GM23338 (cell line): Measurements from ENCODE around the gene BRD9. TPM values are rescaled to one million over a fixed set of nuclear protein-coding genes. Genes with fewer than 3 reads are reported as not detected.

ENCODE experiments used
- ATAC-seq: fragments of 200-7000 bp; cut with Tn5 transposase; 3 replicates; pipeline ENCODE4 v1.9.1; 2020
- DNase-seq: peaks from one replicate; pipeline ENCODE4 v3.0.0-alpha.2; 2015; ENCODE audit warnings: low spot score
- H2AFZ ChIP-seq: fragments of 200-600 bp; sonication (generic); 2 replicates; pipeline ENCODE4 v1.8.0; 2016; ENCODE audit warnings: antibody characterized with exemption, mild to moderate bottlenecking, moderate library complexity
- H3F3A ChIP-seq: fragments of 200-600 bp; sonication (generic); replicated peaks from 2 replicates; pipeline ENCODE4 v1.8.0; 2017; ENCODE audit warnings: antibody characterized with exemption, mixed run types, low read depth
- H3K27ac ChIP-seq: fragments of 200-600 bp; sonication (generic); 2 replicates; pipeline ENCODE4 v1.6.1; 2016; ENCODE audit warnings: low read depth
- H3K27me3 ChIP-seq: fragments of 200-600 bp; sonication (generic); 2 replicates; pipeline ENCODE4 v1.8.0; 2016; ENCODE audit warnings: mild to moderate bottlenecking, mixed run types, moderate library complexity; ENCODE audit not compliant: insufficient read depth
- H3K36me3 ChIP-seq: fragments of 200-600 bp; sonication (generic); 2 replicates; pipeline ENCODE4 v1.8.0; 2016; ENCODE audit warnings: mild to moderate bottlenecking; ENCODE audit not compliant: insufficient read depth
- H3K4me1 ChIP-seq: fragments of 200-600 bp; sonication (generic); 2 replicates; pipeline ENCODE4 v1.8.0; 2016; ENCODE audit warnings: mild to moderate bottlenecking, moderate library complexity; ENCODE audit not compliant: insufficient read depth
- H3K4me2 ChIP-seq: fragments of 200-600 bp; sonication (generic); 2 replicates; pipeline ENCODE4 v1.7.1; 2017; ENCODE audit warnings: mixed run types
- H3K4me3 ChIP-seq: fragments of 200-600 bp; sonication (generic); 2 replicates; pipeline ENCODE4 v1.6.1; 2016; ENCODE audit warnings: mixed run types
- H3K79me2 ChIP-seq: fragments of 200-600 bp; sonication (generic); replicated peaks from 2 replicates; pipeline ENCODE4 v1.8.0; 2017; ENCODE audit warnings: mild to moderate bottlenecking; ENCODE audit not compliant: insufficient read depth
- H3K9me2 ChIP-seq: fragments of 200-600 bp; sonication (generic); 2 replicates; pipeline ENCODE4 v1.8.0; 2017; ENCODE audit not compliant: insufficient read depth
- H4K20me1 ChIP-seq: fragments of 200-600 bp; sonication (generic); replicated peaks from 2 replicates; pipeline ENCODE4 v1.8.0; 2017; ENCODE audit warnings: mild to moderate bottlenecking; ENCODE audit not compliant: insufficient read depth
- H3K27ac Mint-ChIP-seq: 2 replicates; pipeline ENCODE4 v1.8.0; 2020; ENCODE audit warnings: inconsistent platforms, mild to moderate bottlenecking, moderate library complexity, mixed read lengths
- H3K27me3 Mint-ChIP-seq: 3 replicates; pipeline ENCODE4 v1.8.0; 2022; ENCODE audit warnings: low read depth, mild to moderate bottlenecking, moderate library complexity, mixed read lengths, inconsistent platforms; ENCODE audit not compliant: insufficient read depth, poor library complexity
- H3K36me3 Mint-ChIP-seq: 3 replicates; pipeline ENCODE4 v1.8.0; 2021; ENCODE audit warnings: low read depth, mild to moderate bottlenecking, inconsistent platforms, moderate library complexity, mixed read lengths
- H3K4me1 Mint-ChIP-seq: 3 replicates; pipeline ENCODE4 v1.8.0; 2020; ENCODE audit warnings: mild to moderate bottlenecking, inconsistent platforms, mixed read lengths
- H3K4me3 Mint-ChIP-seq: 3 replicates; pipeline ENCODE4 v1.8.0; 2021; ENCODE audit warnings: moderate library complexity, mild to moderate bottlenecking, inconsistent platforms, mixed read lengths
- H3K9me3 Mint-ChIP-seq: 3 replicates; pipeline ENCODE4 v1.8.0; 2020; ENCODE audit warnings: moderate library complexity, mild to moderate bottlenecking, inconsistent platforms, mixed read lengths
- CREB1 ChIP-seq: fragments of 250-450 bp; sonication (Bioruptor Pico); IDR thresholded peaks from 2 replicates; pipeline ENCODE4 v1.5.0; 2020; ENCODE audit warnings: low read depth, mild to moderate bottlenecking, moderate library complexity
- ETS1 ChIP-seq: IDR thresholded peaks from 2 replicates; pipeline ENCODE4 v1.6.1; 2016; ENCODE audit warnings: antibody characterized with exemption
- EZH2 ChIP-seq: fragments of 200-600 bp; sonication (generic); IDR thresholded peaks from one replicate; pipeline ENCODE4 v1.8.0; 2017; ENCODE audit warnings: antibody characterized with exemption, mild to moderate bottlenecking, low read depth; ENCODE audit not compliant: unreplicated experiment
- EZH2phosphoT487 ChIP-seq: fragments of 200-600 bp; sonication (generic); IDR thresholded peaks from one replicate; pipeline ENCODE4 v1.8.1; 2018; ENCODE audit warnings: antibody characterized with exemption; ENCODE audit not compliant: unreplicated experiment
- JUNB ChIP-seq: IDR thresholded peaks from one replicate; pipeline ENCODE4 v1.6.1; 2016; ENCODE audit warnings: antibody characterized with exemption; ENCODE audit not compliant: unreplicated experiment
- NANOG ChIP-seq: IDR thresholded peaks from 2 replicates; pipeline ENCODE4 v1.6.1; 2016; ENCODE audit warnings: antibody characterized with exemption, borderline replicate concordance
- POLR2AphosphoS5 ChIP-seq: IDR thresholded peaks from 2 replicates; pipeline ENCODE4 v1.6.1; 2016; ENCODE audit warnings: antibody characterized with exemption, low read depth
- REST ChIP-seq: IDR thresholded peaks from one replicate; pipeline ENCODE4 v1.6.1; 2018; ENCODE audit warnings: antibody characterized with exemption; ENCODE audit not compliant: unreplicated experiment
- ZNF114 ChIP-seq: fragments of 250-450 bp; sonication (Bioruptor Pico); IDR thresholded peaks from 2 replicates; pipeline ENCODE4 v1.5.0; 2020; ENCODE audit warnings: mild to moderate bottlenecking, moderate library complexity
- ZNF331 ChIP-seq: fragments of 250-450 bp; sonication (Bioruptor Pico); IDR thresholded peaks from 2 replicates; pipeline ENCODE4 v1.5.0; 2020; ENCODE audit warnings: low read depth, mild to moderate bottlenecking, moderate library complexity
- ZNF462 ChIP-seq: fragments of 250-450 bp; sonication (Bioruptor Pico); IDR thresholded peaks from 2 replicates; pipeline ENCODE4 v1.5.0; 2020; ENCODE audit warnings: mild to moderate bottlenecking, moderate library complexity
- polyA plus RNA-seq: library from polyadenylated mRNA; unstranded; fragments of >200 nt; fragmentation: Nextera tagmentation; extraction: Ambion mirVana; gene quantifications from 2 replicates; pipeline ENCODE4 v1.2.1, GENCODE V29; 2016
- total RNA-seq: library from RNA; depleted of rRNA; stranded (reverse); fragments of >200 nt; shearing (Covaris generic); gene quantifications from 2 replicates; pipeline ENCODE4 v1.2.3, GENCODE V29; 2014

The BRD9 gene
- total and polyA plus RNA-seq, 2 experiments from 2014 or later = 32.9 to 54.7 TPM

GRCh38 chr5:907366-907910, 14.8 kb upstream of the BRD9 start:
- H3K9me2 ChIP-seq = no peaks in the 10 kb centered on the region
- no peak for TF ChIP-seq EZH2
- TF ChIP-seq CREB1 (CRISPR knock-in tag) = no peak
- TF ChIP-seq JUNB = no peak
- TF ChIP-seq POLR2AphosphoS5 = no peak
- no peak for TF ChIP-seq ZNF462 (CRISPR knock-in tag)
- no peak for TF ChIP-seq ZNF114
- no peak for TF ChIP-seq EZH2phosphoT487
- TF ChIP-seq NANOG = no peak
- TF ChIP-seq ZNF331 (CRISPR knock-in tag) = no peak
- no peak for TF ChIP-seq REST
- no peak for TF ChIP-seq ETS1
- no peak overlapping the region for H3K4me3 Mint-ChIP-seq
- no peaks in the 10 kb centered on the region for H3F3A ChIP-seq
- no peaks in the 10 kb centered on the region; the same call in 2 of the 3 replicates for H3K4me1 Mint-ChIP-seq
- no peak for ATAC-seq
- H3K4me2 ChIP-seq = no peak overlapping the region
- no peaks in the 10 kb centered on the region for H3K27me3 Mint-ChIP-seq
- peaks cover 12% of the 10 kb centered on the region for H4K20me1 ChIP-seq
- DNase-seq = no peak
- no peak overlapping the region for H3K27ac ChIP-seq
- H3K27me3 ChIP-seq = no peaks in the 10 kb centered on the region
- H2AFZ ChIP-seq = no peak overlapping the region
- no peak overlapping the region for H3K4me3 ChIP-seq
- peaks cover 85% of the 10 kb centered on the region for H3K36me3 Mint-ChIP-seq
- no peak overlapping the region for H3K27ac Mint-ChIP-seq
- H3K36me3 ChIP-seq = peaks cover 60% of the 10 kb centered on the region
- H3K4me1 ChIP-seq = no peaks in the 10 kb centered on the region
- no peaks in the 10 kb centered on the region for H3K9me3 Mint-ChIP-seq
- H3K79me2 ChIP-seq = peaks cover 19% of the 10 kb centered on the region; the same call in 1 of the 2 replicates
